ENCODE measurements around the gene CC2D2A.

Gene CC2D2A

DNA sequence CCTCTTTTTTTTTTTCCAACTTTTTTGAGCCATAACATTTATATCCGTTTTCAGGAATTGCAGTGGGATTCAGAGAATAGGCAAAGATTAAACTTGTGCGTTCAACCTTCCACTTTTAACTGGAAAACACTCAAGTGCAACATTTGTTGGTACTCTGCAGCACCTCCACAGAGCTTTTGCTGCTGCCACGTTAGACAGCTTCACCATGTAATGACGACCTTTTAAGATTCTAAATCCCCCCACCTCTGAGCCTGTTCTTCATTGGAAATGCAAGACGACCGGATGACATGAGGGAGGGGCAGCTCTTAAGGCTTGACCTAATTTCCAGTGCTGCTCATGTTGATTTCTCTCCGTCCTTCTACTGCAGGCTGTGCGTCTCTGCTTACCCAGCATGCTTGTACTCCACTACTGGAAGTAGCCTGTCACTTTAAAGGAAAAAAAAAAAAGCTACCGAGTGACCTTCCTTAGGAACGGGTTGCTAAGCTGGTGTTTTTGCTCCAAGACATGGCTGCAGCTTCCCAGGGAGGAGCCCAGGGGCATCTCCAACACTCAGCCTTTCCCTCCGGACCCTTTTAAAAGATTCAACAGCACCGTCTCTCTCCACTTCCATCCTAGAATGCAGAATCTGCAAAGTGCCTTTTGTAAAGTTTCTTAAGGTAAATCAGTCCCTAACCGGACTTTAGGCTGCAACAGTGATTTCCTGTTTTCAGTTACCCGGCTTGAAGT, at the start of gene CC2D2A:
Gene CC2D2A, plus strand, starts transcription at position 481 of the 726 bp plus-strand sequence. CDS start 6,051 bp downstream, outside the sequence.
- no peak for DNase-seq

DNA sequence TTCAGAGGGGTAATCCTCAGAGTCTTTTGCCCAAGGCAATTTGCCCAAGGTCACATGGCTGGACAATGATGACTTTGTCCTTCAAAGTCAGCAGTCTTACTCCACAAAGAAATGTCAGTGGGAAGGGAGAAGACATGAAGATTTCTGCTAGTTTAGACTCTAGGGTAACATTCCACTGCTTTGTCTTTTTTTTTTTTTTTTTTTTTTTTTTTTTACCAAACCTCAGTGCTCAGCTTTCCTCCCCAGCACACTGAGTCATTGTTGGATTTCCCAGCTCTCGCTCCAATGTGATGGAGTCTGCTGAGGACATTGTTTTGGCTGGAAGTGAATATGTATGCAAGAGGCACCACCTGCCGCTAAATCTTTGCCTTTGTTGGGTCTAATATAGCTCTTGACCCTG, 49.0 kb upstream of the CC2D2A start:
- DNase-seq: no peak

DNA sequence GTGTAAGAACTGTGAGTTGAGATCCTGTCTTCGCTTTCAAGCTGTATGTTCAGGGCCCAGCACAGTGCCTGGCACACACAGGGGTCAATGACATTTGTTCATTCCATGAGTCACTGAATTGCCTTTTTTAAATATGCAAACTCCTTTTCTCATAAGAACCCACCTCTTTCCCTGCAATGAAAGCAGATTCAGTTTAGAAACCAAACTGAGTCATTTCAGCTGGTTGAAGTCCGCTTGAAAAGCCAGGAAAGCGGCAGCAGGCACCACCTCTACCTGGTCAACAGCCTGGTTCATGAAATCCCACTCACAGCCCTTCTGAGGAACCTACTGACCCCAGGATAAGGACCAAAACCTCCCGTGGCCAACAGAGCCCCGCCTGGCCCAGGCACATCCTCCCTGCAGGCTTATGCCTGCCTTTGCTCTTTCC, 46.4 kb upstream of the CC2D2A start:
- no peak for DNase-seq

DNA sequence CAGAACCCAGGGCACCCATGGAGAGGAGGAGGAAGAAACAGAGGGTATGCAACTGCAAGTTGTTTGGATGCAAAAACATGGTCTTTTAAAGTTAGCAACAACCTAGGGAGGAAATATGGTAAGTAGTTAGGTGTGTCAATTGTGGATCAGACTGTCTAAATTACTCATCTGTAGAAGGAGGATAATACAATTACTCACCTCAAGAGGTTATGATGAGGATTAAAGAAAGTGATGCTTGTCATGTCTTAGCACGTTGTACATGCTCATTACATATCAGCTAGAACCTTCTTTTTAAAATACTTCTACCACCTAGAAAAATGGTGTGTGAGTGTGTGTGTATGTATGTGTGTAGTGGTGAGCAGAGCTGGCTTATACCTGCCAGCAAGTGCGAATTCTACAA, 44.2 kb upstream of the CC2D2A start:
- DNase-seq: no peak

DNA sequence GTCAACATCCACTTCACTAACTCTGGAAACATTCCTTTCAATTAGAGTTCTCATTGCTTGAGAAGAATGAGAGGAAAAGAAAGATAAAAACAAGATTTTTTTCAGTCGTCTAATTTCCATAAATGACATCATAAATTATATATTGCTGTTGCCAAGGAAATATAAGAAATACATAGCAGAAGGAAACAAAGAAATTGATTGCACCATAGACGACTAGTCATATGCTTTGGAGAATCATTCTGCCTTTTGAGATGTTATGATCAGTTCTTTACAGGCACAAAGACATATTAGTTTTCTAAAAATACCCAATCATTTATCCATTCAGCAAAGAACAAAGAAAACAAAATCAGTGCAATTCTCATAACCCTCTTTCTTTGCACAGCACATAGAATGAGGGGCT, 42.5 kb upstream of the CC2D2A start:
- no peak for DNase-seq

GRCh38 chr4:15427701-15428100, 42.0 kb upstream of the CC2D2A start, which contains the start of gene C1QTNF7:
Gene C1QTNF7, plus strand, starts transcription at chr4:15428033. Its CDS starts 7,711 bp downstream, at chr4:15435744.
- no peak for DNase-seq

DNA sequence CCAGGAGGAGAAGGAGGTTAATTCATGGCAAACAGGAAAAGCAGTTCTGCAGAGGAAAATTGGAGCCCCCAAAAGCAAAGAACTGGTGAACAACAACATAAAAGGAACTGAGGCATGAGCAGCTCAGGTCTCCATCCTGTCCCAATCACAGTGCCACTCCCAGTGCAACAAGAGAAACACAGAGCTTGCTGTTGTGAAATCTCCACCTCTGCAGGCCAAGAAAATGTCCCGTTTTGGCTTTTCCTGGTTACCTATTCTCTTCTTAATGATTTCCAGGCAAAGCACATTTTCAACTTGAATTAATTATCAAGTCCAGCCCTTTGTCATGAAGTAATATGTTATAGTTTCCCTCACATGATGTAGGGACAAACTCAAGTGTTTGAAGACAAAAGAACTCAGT, 41.1 kb upstream of the CC2D2A start:
- DNase-seq: no peak

- DNase-seq: no peak
Measured at GRCh38 chr4:15434091-15434490, 35.6 kb upstream of the CC2D2A start.

DNA sequence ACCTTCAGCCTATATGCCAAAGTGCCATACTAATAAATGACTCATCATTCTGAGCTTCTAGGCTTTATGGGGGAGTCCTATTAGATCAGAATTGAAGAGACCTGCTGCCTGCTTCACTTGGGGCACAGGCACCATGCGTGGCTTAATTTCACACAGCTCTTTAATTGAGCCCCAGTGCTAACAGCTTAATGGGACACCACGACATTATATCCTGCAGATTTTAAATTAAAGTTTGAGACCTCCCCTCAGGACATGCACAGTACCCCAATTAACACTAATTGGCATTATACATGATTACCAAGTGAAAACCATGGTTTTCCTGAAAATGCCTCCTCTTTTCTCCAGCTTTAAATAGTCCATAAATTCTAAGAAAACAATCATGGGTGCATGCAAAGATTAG, 35.0 kb upstream of the CC2D2A start:
- DNase-seq: no peak

DNA sequence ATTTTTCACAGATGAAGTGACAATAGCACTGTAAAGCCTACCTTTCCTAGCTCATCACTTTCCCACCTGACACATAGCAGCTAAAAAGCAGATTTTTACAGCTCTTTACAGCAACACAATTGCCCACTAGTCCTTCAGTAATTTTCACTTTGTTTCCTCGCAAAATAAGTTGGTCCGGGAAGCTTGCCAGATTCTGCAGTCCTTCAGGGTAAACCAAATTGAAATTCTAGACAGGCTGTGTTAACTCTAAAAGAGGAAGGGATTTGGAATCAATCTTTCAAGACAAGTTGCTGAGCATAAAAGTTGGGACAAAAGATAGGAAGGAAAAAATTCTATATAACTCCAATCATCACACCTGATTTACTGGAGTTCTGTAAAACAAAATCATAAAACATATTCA, 33.2 kb upstream of the CC2D2A start:
- DNase-seq: no peak

GRCh38 chr4:15438939-15439524, 30.6 kb upstream of the CC2D2A start:
- no peak for DNase-seq

DNA sequence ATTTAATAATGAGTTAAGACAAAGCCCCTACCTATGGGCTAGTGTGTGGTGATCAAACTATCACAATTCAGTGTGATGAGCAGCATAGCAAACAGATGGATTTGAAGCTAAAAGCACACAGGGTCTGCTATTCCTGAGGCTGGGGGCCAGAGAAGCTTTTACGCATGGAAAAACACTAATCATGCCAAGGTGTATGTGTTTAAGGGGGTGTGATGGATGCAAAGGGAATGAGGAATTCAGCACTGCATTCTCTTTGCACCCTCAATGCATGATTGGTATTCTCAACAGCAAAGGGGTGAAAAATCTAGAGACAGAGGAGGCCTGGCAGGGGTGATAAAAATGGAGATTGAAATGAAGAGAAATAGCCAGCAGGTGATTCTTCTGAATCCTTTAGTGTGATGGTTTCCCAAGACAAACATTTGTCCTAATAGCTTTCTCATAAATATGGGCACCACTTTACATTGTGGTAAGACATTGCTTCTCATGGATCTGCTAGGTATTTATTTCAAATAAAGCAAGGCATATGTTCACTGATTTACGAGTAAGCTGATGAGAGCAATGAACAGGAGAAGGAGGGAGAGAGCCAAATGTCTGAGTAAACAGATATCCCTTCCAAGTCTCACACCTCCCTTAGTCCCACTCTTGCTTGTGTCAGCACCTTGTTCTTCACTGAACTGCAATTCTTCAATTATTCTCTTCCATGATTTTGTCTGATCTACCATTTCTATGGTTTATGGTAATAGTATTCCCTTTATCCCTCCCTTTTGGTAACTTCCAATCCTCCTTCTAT, 26.1 kb upstream of the CC2D2A start:
- no peak for DNase-seq

DNA sequence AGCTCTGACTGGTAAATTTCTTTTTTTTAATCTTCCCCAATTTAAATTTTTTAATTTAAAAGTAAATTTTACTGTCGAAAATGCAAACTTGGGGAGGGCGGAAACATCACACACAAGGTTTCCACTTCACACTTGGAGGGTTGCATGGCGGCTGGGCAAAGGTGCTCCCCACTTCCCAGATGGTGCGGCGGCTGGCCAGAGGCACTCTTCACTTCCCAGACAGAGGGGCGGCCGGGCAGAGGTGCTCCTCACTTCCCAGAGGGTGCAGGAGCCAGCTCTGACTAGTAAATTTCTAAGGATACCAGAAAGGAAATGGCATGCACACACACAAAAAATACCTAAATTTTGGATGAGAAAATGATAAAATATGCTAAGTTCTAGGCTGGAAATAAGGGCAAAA, 25.4 kb upstream of the CC2D2A start:
- no peak for DNase-seq

GRCh38 chr4:15444879-15445547, 24.7 kb upstream of the CC2D2A start:
- DNase-seq: no peak

GRCh38 chr4:15451181-15451865, 18.4 kb upstream of the CC2D2A start:
- DNase-seq: no peak

DNA sequence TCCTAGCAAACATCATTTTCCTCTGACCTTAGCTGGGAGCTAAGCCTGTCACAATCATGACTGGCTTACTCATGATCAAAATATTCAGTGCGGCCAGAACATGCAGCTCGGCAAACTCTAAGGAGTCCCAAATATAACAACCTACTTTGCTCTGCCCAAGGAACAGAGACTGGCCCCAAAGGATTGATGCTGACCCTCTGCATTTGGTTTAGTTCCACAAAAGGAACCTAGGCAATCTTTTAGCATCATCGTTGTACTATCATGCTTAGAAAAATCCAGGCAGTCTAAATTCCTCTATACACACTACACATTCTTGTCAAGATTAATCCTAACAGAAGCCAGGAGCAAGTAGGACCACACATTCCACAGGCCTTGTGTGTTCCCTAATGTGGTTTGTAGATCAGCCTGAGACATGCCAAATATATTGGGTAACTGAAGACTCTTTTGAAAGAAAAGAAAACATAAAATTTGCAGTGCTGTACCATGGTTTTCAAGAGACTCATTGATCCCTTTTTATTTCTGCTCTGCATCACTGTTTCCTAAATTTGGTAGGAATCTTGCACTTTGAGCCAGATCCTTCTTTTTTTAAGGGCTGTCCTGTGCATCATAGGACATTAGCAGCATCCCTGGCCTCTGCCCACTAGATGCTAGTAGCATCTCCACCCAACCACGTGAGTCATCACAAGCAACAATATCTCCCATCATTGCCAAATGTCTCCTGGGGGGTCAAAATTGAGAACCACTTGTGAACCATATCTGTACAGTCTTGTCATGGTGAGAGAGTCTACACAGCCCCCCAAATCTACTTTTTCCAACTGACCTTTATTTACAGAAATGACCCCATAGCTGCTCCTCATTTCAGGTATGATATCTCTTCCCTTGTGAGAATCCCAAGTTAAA, 17.6 kb upstream of the CC2D2A start:
- DNase-seq: no peak

DNA sequence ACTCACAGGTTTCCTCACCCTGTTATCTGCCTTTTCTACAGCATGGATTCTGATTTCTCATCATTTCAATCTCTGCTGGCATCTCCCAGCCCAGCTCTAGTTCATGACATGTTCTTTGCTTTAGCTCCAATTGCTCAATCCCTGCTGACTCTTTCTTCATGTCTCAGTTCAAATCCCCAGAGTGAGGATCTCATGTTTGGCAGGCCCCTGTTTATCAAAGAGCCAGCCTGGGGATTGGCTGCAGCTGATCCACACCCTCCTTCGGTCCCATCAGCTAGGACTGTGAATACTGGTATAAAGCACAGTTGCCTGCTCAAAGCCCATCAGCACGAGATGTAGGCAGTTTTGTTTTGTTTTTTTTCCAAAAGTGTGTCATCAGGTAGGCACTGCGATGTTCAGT, 14.4 kb upstream of the CC2D2A start:
- no peak for DNase-seq

DNA sequence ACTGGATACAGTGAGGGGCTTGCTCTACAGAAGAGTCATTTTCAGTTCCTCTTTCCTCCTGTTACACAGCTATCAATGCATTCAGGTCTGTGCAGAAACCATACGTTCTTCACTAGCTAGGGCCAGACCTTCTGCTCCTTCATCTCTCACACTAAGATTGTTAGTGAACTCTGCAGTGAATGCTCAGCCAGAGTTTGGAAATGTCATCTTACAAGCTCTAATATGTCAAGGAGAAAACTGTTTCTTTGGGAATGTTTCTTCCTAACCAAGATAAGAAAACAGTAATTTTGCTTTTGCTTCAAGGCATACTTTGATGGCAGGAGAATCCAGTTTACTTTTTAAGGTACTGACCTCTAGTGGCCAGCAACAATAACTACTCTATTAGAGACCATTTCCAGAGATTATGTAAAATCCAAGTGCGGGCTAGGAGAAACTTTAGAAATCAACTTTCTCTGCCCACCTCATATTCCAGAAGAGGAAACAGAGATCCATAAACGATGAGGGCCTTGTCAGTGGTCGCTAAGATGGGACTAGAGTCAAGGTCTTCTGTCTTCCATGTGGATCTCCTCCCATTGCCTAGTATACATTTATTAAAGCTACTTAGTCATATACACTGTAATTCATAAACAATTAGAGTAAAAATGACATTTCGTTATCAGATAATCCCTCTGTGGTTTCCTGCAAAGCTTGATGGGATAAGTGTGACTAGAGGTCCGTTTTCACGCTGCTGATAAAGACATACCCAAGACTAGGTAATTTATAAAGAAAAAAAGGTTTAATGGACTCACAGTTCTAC, 12.1 kb upstream of the CC2D2A start:
- peak in 1 of 2 experiments; percentile 6 for DNase-seq

GRCh38 chr4:15458616-15459015, 11.1 kb upstream of the CC2D2A start:
- no peak for DNase-seq

DNA sequence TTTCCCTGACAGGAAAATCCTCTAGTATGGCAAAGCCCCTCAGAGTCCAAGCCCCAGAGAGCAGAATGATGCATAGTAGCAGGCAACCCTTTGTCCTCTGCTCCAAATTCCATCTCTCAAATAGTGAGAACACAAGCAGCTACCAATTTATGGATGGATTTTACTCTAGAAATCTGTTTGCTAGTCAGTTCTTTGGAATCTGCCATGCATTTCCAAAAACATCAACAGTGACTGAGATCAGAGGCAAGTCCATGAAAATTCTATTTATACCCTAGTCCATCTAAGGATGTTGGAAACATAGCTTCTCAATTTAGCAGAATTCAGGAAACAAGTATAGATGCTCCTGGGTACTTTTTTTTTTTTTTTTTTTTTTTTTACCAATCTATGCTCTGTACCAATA, 10.0 kb upstream of the CC2D2A start:
- DNase-seq: no peak

GRCh38 chr4:15466596-15466995, 3.1 kb upstream of the CC2D2A start:
- DNase-seq: no peak

Data from NCI-H1930 (cell line).